Panc1 (cell line): ENCODE measurements around the gene BOD1L2. TPM values are rescaled to one million over a fixed set of nuclear protein-coding genes. Genes with fewer than 3 reads are reported as not detected.

Experiments used
- ATAC-seq: fragments of 200-7000 bp; cut with Tn5 transposase; 2 replicates; pipeline ENCODE4 v1.9.1; 2020; ENCODE audit warnings: mild to moderate bottlenecking, moderate library complexity
- BruUV-seq: library from RNA; stranded (reverse); fragments of 400-500 nt; replicated peaks from 2 replicates; lab custom pipeline; 2021; lab: Mats Ljungman, UMichigan
- CTCF ChIA-PET: fragments of 300-600 bp; sonication (Branson Sonifier 250); formaldehyde crosslinking; loops from one replicate; lab custom pipeline; 2022; ENCODE audit warnings: antibody characterized with exemption; lab: Charles Lee
- POLR2A ChIA-PET: fragments of 300-600 bp; sonication (Branson Sonifier 250); formaldehyde crosslinking; loops from one replicate; lab custom pipeline; 2022; ENCODE audit warnings: antibody characterized with exemption; lab: Charles Lee
- DNase-seq: peaks from one replicate; pipeline ENCODE4 v3.0.0-alpha.2; 2010; ENCODE audit warnings: low read depth, low spot score
- H3K27ac ChIP-seq: 2 replicates; pipeline ENCODE4 v1.5.1; 2011; ENCODE audit warnings: mild to moderate bottlenecking, low read length, inconsistent platforms
- H3K27me3 ChIP-seq: fragments of 200-500 bp; sonication (Bioruptor generic); 2 replicates; pipeline ENCODE4 v1.6.0; 2014; ENCODE audit warnings: low read length, inconsistent platforms; ENCODE audit not compliant: control insufficient read depth, insufficient read depth
- H3K36me3 ChIP-seq: fragments of 200-500 bp; sonication (Bioruptor generic); 2 replicates; pipeline ENCODE4 v1.5.1; 2014; ENCODE audit warnings: inconsistent platforms, mild to moderate bottlenecking, low read length, moderate library complexity; ENCODE audit not compliant: control insufficient read depth, insufficient read depth
- H3K4me1 ChIP-seq: 2 replicates; pipeline ENCODE4 v1.5.1; 2011; ENCODE audit warnings: inconsistent platforms, mild to moderate bottlenecking, low read length, moderate library complexity; ENCODE audit not compliant: control insufficient read depth, insufficient read depth
- H3K4me3 ChIP-seq, 2 experiments: 2 replicates each; pipeline ENCODE4 v1.5.1; 2011 to 2012; ENCODE audit warnings: low read depth in 2 of 2, low read length in 2 of 2, mild to moderate bottlenecking in 2 of 2, inconsistent platforms in 1 of 2, moderate library complexity in 1 of 2
- H3K9me3 ChIP-seq: fragments of 200-500 bp; sonication (Bioruptor generic); 2 replicates; pipeline ENCODE4 v1.5.1; 2014; ENCODE audit warnings: low read depth, mild to moderate bottlenecking, inconsistent platforms, low read length, moderate library complexity; ENCODE audit not compliant: control insufficient read depth, insufficient read depth
- CTCF ChIP-seq: fragments of 450-650 bp; IDR thresholded peaks from 2 replicates; pipeline ENCODE4 v1.5.1; 2017; ENCODE audit warnings: mild to moderate bottlenecking
- POLR2AphosphoS5 ChIP-seq: IDR thresholded peaks from 2 replicates; pipeline ENCODE4 v1.6.1; 2012; ENCODE audit warnings: mild to moderate bottlenecking, low read depth, low read length, moderate library complexity
- REST ChIP-seq, 2 experiments: IDR thresholded peaks; 2 replicates each; pipeline ENCODE4 v1.6.1; 2011 to 2012; ENCODE audit warnings: low read depth in 2 of 2, control low read depth in 1 of 2, low read length in 1 of 2, mild to moderate bottlenecking in 1 of 2, moderate library complexity in 1 of 2; ENCODE audit not compliant: insufficient read depth in 1 of 2
- SIN3A ChIP-seq: IDR thresholded peaks from 2 replicates; pipeline ENCODE4 v1.6.1; 2012; ENCODE audit warnings: low read depth, mild to moderate bottlenecking, low read length, moderate library complexity, borderline replicate concordance; ENCODE audit not compliant: insufficient read depth
- TCF7L2 ChIP-seq: IDR thresholded peaks from 2 replicates; pipeline ENCODE4 v1.6.1; 2011; ENCODE audit warnings: mild to moderate bottlenecking, low read depth, low read length, inconsistent platforms
- in situ Hi-C: cut with HindIII; loops from 2 replicates; pipeline ENCODE4 v1.10.0; 2016; ENCODE audit warnings: low sequenced_read_pairs, low pct_unique_long_range_greater_than_20kb
- intact Hi-C: fragments of 100-400 bp; cut with micrococcal nuclease; formaldehyde crosslinking; loops from one replicate; pipeline ENCODE4 v1.10.0; 2022; ENCODE audit not compliant: unreplicated experiment
- total RNA-seq: library from RNA; stranded (reverse); gene quantifications from one replicate; pipeline ENCODE4 v1.2.1, GENCODE V29; 2021; ENCODE audit not compliant: unreplicated experiment

The BOD1L2 gene
- total RNA-seq, 1 experiment from 2014 or later: not detected

GRCh38 chr18:57198073-57198472 is 51.2 kb downstream of the BOD1L2 start:
- BruUV-seq: no TSS peak
- DNase-seq (no peak), ATAC-seq (no peak)
- Histone ChIP-seq H3K9me3 (no peaks in the 10 kb centered on the region), H3K27ac (no peak overlapping the region), H3K27me3 (no peaks in the 10 kb centered on the region), H3K4me3 (no peak overlapping the region), H3K4me1 (no peaks in the 10 kb centered on the region), H3K36me3 (no peaks in the 10 kb centered on the region)
- POLR2A ChIA-PET: no interaction called here
- in situ Hi-C loops (no loop called here), intact Hi-C loops (no loop called here)
- TF ChIP-seq TCF7L2: no peak
- no peak for TF ChIP-seq POLR2AphosphoS5
- TF ChIP-seq CTCF: no peak
- no peak for TF ChIP-seq SIN3A
- TF ChIP-seq REST (IDR thresholded peaks at IDR 0.05; ENCODE audit: insufficient read depth in 1 of 2, low read depth in 2 of 2, low read length in 1 of 2): no peak
- CTCF ChIA-PET: no interaction called here

Other genes starting within 250 kb of the BOD1L2 start
- gene ST8SIA3, start 205.5 kb downstream of the BOD1L2 start, total RNA-seq: not detected